Endodermal cell (in vitro differentiated cells): ENCODE results near the gene GTF2F2. TPM values are rescaled to one million over a fixed set of nuclear protein-coding genes. Genes with fewer than 3 reads are reported as not detected.

Experiments used
- DNase-seq: peaks from one replicate; pipeline ENCODE4 v3.0.0-alpha.2; 2017
- H3K27ac ChIP-seq: 2 replicates; pipeline ENCODE4 v1.5.1; 2013; ENCODE audit warnings: mild to moderate bottlenecking, low read depth, low read length, moderate library complexity
- H3K27me3 ChIP-seq: 2 replicates; pipeline ENCODE4 v1.6.1; 2013; ENCODE audit warnings: mild to moderate bottlenecking, low read length, moderate library complexity; ENCODE audit not compliant: insufficient read depth, control insufficient read depth, poor library complexity, severe bottlenecking
- H3K36me3 ChIP-seq: 2 replicates; pipeline ENCODE4 v1.7.0; 2013; ENCODE audit warnings: mild to moderate bottlenecking, low read length, moderate library complexity; ENCODE audit not compliant: control insufficient read depth, insufficient read depth
- H3K4me1 ChIP-seq: one replicate; pipeline ENCODE4 v1.7.0; 2013; ENCODE audit warnings: low read length; ENCODE audit not compliant: control insufficient read depth, insufficient read depth
- H3K4me3 ChIP-seq: 2 replicates; pipeline ENCODE4 v1.5.1; 2013; ENCODE audit warnings: mild to moderate bottlenecking, low read length, moderate library complexity
- H3K9ac ChIP-seq: 2 replicates; pipeline ENCODE4 v1.6.1; 2013; ENCODE audit warnings: mild to moderate bottlenecking, low read length, moderate library complexity; ENCODE audit not compliant: poor library complexity, severe bottlenecking; ENCODE audit errors: extremely low read depth
- H3K9me3 ChIP-seq: 2 replicates; pipeline ENCODE4 v1.6.1; 2013; ENCODE audit warnings: mild to moderate bottlenecking, low read length, moderate library complexity; ENCODE audit not compliant: control insufficient read depth
- H3K27ac Mint-ChIP-seq: 2 replicates; pipeline ENCODE4 v1.8.0; 2020; ENCODE audit warnings: mixed read lengths
- H3K27me3 Mint-ChIP-seq: 2 replicates; pipeline ENCODE4 v1.8.0; 2021; ENCODE audit warnings: mild to moderate bottlenecking, mixed read lengths; ENCODE audit not compliant: insufficient read depth
- H3K36me3 Mint-ChIP-seq: 2 replicates; pipeline ENCODE4 v1.8.0; 2020; ENCODE audit warnings: low read depth, mixed read lengths
- H3K4me1 Mint-ChIP-seq: 2 replicates; pipeline ENCODE4 v1.8.0; 2020; ENCODE audit warnings: mixed read lengths
- H3K4me3 Mint-ChIP-seq: 2 replicates; pipeline ENCODE4 v1.8.0; 2020; ENCODE audit warnings: mild to moderate bottlenecking, moderate library complexity, mixed read lengths
- H3K9me3 Mint-ChIP-seq: 2 replicates; pipeline ENCODE4 v1.8.0; 2020; ENCODE audit warnings: mild to moderate bottlenecking, mixed read lengths
- CTCF ChIP-seq: fragments of 200-600 bp; sonication (generic); conservative IDR thresholded peaks from 2 replicates; pipeline ENCODE4 v1.5.0; 2021; ENCODE audit warnings: antibody characterized with exemption, mild to moderate bottlenecking
- WGBS, 2 experiments: methylation state at CpG; one replicate each; pipeline versions ENCODE4 v1.1.5 to v1.1.7; 2013; ENCODE audit warnings: missing lambda C conversion rate in 2 of 2, mixed read lengths in 1 of 2; ENCODE audit not compliant: insufficient coverage in 1 of 2, insufficient read length in 1 of 2; 5-methylcytosine and 5-hydroxymethylcytosine counted together
- total RNA-seq, 2 donors: library from RNA; stranded (reverse); fragmentation: NEBNext Ultra II Directional in 1 of 2; extraction: Animal tissue kit (Norgen Biotek cat#: 25700) in 1 of 2; gene quantifications; 2 replicates in 1 of 2; 3 replicates in 1 of 2; pipeline ENCODE4 v1.2.1, GENCODE V29; 2021

Gene GTF2F2
- total RNA-seq, 2 donors from 2014 or later: 27.0 to 27.4 TPM

- no peaks in the 10 kb centered on the region for H3K27me3 ChIP-seq
- no peaks in the 10 kb centered on the region for H3K4me1 ChIP-seq
- no peak overlapping the region for H3K4me3 Mint-ChIP-seq
- 85 to 91% methylated on average over 2 to 4 of the region's 4 CpGs for WGBS, 2 experiments
- H3K27me3 Mint-ChIP-seq: no peaks in the 10 kb centered on the region
- H3K9me3 Mint-ChIP-seq: no peaks in the 10 kb centered on the region
- H3K4me1 Mint-ChIP-seq: peaks cover 9% of the 10 kb centered on the region
- no peak for TF ChIP-seq CTCF
- H3K9ac ChIP-seq: no peak overlapping the region
- no peaks in the 10 kb centered on the region for H3K36me3 ChIP-seq
- H3K27ac Mint-ChIP-seq: no peak overlapping the region
- H3K27ac ChIP-seq: no peak overlapping the region
- H3K9me3 ChIP-seq: no peaks in the 10 kb centered on the region
- H3K36me3 Mint-ChIP-seq: peaks cover 10% of the 10 kb centered on the region
- H3K4me3 ChIP-seq: no peak overlapping the region
- DNase-seq: no peak
These were observed 111.0 kb downstream of the GTF2F2 start for GRCh38 chr13:45231305-45231704.

- no peak overlapping the region for H3K4me3 ChIP-seq
- no peaks in the 10 kb centered on the region for H3K9me3 ChIP-seq
- H3K27ac ChIP-seq: no peak overlapping the region
- 57 to 82% methylated on average over 1 of the region's 1 CpG for WGBS, 2 experiments
- no peak overlapping the region for H3K9ac ChIP-seq
- Mint-ChIP-seq H3K27ac (no peak overlapping the region), H3K9me3 (no peaks in the 10 kb centered on the region), H3K36me3 (peaks cover 10% of the 10 kb centered on the region), H3K27me3 (no peaks in the 10 kb centered on the region), H3K4me3 (no peak overlapping the region), H3K4me1 (peaks cover 9% of the 10 kb centered on the region)
- H3K27me3 ChIP-seq: no peaks in the 10 kb centered on the region
- no peaks in the 10 kb centered on the region for H3K36me3 ChIP-seq
- no peaks in the 10 kb centered on the region for H3K4me1 ChIP-seq
- TF ChIP-seq CTCF: no peak
- no peak for DNase-seq
These were observed 111.4 kb downstream of the GTF2F2 start for GRCh38 chr13:45231722-45232121.

- H3K4me1 Mint-ChIP-seq: peaks cover 9% of the 10 kb centered on the region
- Histone ChIP-seq H3K36me3 (no peaks in the 10 kb centered on the region), H3K9ac (no peak overlapping the region), H3K27me3 (no peaks in the 10 kb centered on the region), H3K9me3 (no peaks in the 10 kb centered on the region), H3K27ac (no peak overlapping the region), H3K4me1 (no peaks in the 10 kb centered on the region), H3K4me3 (no peak overlapping the region)
- no peak overlapping the region for H3K4me3 Mint-ChIP-seq
- H3K36me3 Mint-ChIP-seq: peaks cover 10% of the 10 kb centered on the region
- no peak for DNase-seq
- H3K27ac Mint-ChIP-seq: no peak overlapping the region
- H3K9me3 Mint-ChIP-seq: no peaks in the 10 kb centered on the region
- no peaks in the 10 kb centered on the region for H3K27me3 Mint-ChIP-seq
- no peak for TF ChIP-seq CTCF
- 100% methylated on average over 2 of the region's 2 CpGs for WGBS, 2 experiments
These were observed 112.3 kb downstream of the GTF2F2 start for GRCh38 chr13:45232591-45232990.
